Activated CD4-positive, alpha-beta T cell treated with anti-CD3 and anti-CD28 coated beads, Interleukin-2, amount 50 U/mL, for 1 hour (primary cell): ENCODE results near the gene PRRT1.
"Not testable (repeated sequence)": the region's sequence is repeated elsewhere in the genome, so short reads cannot be mapped to it uniquely, and the experiment has no call there.

Experiments used
- DNase-seq: peaks from one replicate; pipeline ENCODE4 v3.0.0-alpha.2; 2020

PRRT1 gene

GRCh38 chr6:32117461-32117860 lies 34.3 kb downstream of the PRRT1 start:
- DNase-seq: no peak

DNA sequence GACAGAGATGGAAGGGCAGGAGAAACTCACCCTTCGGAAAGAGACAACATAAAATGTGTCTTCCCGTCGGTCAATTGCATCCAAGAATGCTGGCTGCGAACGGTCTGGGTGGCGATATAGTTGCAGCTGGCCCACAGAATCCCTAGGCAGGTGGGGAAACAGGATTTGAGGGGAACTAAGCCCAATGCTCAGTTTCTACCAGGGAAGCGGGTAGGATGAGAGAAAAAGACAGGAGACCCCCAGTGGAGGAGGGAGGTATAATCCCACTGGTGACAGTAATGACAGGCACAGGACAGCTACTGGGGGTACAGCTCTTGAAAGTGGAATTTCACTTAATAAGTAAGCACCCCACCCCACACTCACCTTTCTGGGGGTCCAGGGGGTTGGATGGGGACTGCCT lies 35.1 kb downstream of the PRRT1 start:
- DNase-seq: no peak

- no peak for DNase-seq
These were observed 36.1 kb downstream of the PRRT1 start for GRCh38 chr6:32115623-32116022.

GRCh38 chr6:32114796-32115195 lies 36.9 kb downstream of the PRRT1 start:
- no peak for DNase-seq

GRCh38 chr6:32113386-32114352 lies 38.1 kb downstream of the PRRT1 start:
- no peak for DNase-seq

DNA sequence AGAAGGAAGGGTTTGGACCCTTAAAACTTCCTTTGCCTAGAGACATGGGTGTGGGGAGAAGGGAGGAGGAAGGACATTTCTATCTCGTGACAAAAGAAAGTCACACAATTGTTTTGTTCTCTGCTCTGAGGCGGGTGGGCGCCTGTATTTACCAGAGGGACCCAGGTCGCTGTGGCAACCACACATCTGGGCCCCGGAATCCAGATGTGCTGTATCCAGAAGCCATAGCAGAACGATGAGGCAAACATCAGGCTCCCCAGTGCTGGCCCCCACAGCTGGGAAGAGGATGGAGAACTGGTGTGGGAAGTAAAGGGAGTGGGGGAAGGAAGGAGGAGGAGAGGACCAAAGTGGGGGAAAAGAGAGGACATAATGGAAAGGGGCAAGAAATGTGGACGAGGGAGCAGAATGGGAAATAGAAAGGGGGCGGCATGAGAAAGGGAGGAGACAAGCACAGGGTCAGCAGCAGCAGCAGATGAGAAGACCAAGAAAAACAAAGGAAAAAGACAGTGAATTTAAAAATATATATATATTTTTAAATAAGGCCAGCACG lies 39.2 kb downstream of the PRRT1 start:
- DNase-seq: no peak

DNA sequence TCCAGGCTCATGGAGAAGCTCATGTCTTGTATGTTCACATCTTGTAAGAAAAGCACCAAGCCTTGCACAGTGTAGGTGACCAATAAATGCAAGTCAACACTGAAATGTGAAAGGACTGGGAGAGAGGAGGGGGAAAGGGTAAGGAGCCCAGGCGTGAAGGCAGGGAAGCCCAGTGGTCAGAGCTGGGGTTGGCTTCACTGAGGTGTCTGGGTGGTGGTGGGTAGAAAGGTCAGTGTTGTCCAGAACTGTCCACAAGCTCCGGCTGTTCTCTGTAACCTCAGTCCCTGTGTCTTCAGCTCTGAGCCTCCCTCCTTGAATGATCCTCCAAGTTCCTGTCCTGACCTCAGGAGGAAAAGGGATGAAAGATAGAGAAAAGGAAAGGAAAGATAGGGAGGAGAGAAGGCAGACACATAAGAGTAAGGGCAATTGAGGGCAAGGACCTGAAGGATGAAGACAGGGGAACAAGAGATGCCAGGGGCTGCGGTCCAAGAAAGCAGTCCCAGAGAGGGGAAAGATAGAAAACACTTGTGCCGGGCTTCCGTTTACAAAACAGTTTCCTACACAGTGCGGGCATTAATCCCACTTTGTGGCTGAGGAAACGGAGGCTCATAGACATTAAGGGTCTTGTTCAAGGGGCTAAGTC lies 40.2 kb downstream of the PRRT1 start:
- no peak for DNase-seq

GRCh38 chr6:32110632-32111031 lies 41.1 kb downstream of the PRRT1 start:
- no peak for DNase-seq

DNA sequence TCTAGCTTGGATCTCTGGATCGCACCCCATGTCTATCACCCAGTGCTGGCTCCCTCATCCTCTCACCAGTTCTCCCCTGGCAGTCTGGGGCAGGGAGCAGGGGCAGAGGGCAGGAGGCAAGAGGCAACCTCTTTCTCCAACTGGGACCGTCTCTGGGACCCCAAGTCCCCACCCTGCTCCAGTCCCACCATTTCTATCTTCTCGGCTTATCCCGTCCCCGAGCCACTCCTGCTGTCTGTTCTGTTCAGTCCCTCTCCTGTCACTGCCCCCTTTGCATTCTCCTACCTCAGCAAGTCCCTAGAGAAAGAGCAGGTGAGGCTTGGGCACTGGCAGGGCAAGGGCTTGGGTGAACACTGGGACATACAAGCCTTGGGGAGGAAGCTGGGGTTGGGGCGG lies 42.0 kb downstream of the PRRT1 start:
- no peak for DNase-seq

GRCh38 chr6:32109114-32109764 lies 42.5 kb downstream of the PRRT1 start, which contains the start of gene TNXB:
Gene TNXB, minus strand, starts transcription at chr6:32109338. Its CDS starts 11,140 bp downstream, at chr6:32098198.
- no peak for DNase-seq

DNA sequence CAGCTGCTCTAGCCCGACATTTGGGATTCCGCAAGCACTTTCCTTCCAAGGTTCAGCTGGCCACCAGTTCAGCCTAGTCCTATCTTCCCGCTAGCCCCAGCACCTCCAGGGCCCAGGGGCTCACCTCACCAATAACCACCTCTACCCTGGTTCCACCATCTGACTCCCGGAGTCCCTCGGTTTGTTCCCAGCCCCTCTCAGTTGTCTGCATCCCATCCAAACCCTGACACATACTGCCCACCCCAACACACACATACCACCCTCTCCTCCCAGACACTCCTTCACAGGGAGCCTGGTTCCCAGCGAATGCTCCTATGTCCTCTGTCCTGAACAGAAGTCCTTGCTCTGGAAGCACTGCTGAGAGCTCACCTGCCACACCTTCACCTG lies 43.0 kb downstream of the PRRT1 start:
- DNase-seq: no peak

GRCh38 chr6:32108094-32108627 lies 43.6 kb downstream of the PRRT1 start:
- no peak for DNase-seq

DNA sequence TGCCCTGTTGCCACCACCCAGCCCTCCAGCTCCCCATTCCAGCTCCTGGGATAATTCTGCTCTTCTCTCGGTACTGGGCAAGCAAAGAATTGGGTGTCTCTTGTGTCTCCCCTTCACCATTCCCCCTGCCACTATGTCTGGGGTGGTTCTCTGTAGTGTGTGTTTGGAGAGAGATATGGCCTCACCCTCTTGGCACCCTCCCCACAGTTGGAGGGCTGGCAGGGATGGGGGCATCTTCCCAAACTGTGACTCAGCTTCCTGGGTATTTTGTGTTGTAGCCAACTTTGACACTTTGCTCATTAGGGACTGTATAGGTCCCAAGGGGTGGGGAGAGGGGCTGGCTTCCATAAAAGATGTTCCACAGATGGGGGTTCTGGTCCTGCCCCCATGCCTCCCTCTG lies 44.3 kb downstream of the PRRT1 start:
- DNase-seq: no peak

- no peak for DNase-seq
These were observed 46.3 kb downstream of the PRRT1 start for GRCh38 chr6:32105433-32105832.

DNA sequence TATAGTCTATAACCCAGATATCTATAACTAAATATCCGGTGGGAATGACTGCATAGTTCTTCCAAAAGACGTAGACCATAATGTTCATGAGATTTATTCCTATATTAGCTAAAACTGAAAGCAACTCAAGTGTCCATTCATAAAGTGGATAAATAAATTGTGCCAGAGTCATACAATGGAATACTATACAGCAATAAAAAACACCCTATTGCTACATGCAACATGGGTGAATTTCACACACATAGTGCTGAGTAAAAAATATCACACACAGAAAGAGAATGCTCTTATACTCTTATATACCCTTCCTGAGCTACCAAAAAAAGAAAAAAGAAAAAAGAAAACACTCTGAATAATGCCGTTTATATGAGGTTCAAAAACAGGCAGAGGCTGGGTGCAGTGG lies 49.5 kb downstream of the PRRT1 start:
- no peak for DNase-seq

DNA sequence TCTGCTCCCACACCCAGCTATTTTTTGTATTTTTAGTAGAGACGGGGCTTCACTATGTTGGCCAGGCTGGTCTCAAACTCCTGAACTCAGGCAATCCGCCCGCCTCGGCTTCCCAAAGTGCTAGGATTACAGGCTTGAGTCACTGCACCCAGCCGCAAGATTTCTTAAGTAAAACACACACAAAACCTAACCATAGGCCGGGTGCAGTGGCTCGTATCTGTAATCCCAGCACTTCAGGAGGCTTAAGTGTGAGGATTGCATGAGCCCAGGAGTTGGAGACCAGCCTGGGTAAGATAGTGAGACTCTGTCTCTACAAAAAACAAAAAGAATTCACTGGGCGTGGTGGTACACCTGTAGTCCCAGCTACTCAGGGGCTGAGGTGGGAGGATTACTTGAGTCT lies 51.5 kb downstream of the PRRT1 start:
- DNase-seq: not testable (repeated sequence)
